D721Med (cell line): ENCODE measurements around the gene CRB3.

Source experiments
- DNase-seq: peaks from one replicate; pipeline ENCODE4 v3.0.0; 2011; ENCODE audit warnings: low spot score; ENCODE audit not compliant: insufficient read length
- FAIRE-seq: peaks from 2 replicates; lab custom pipeline; 2011; peaks lifted over from hg19 to GRCh38; lab: Jason Lieb, UNC
- CTCF ChIP-seq: IDR thresholded peaks from 2 replicates; pipeline ENCODE4 v1.5.1; 2012; ENCODE audit warnings: mild to moderate bottlenecking, control low read depth; ENCODE audit not compliant: insufficient read depth; ENCODE audit errors: missing control alignments

Gene CRB3

GRCh38 chr19:6478815-6479214 is 14.7 kb downstream of the CRB3 start:
- no peak for TF ChIP-seq CTCF
- no peak for DNase-seq
- no peak for FAIRE-seq

- no peak for FAIRE-seq
- TF ChIP-seq CTCF = no peak
Measured at GRCh38 chr19:6479836-6480398, 15.8 kb downstream of the CRB3 start.

GRCh38 chr19:6480848-6481415 is 16.9 kb downstream of the CRB3 start:
- FAIRE-seq = no peak
- no peak for DNase-seq
- no peak for TF ChIP-seq CTCF

More at GRCh38 chr19:6479836-6480398, 15.8 kb downstream of the CRB3 start:
- no peak for DNase-seq

GRCh38 chr19:6481541-6482342 is 17.7 kb downstream of the CRB3 start, which contains the start of gene DENND1C:
Gene DENND1C, minus strand, starts transcription at chr19:6481787. Its CDS starts 92 bp downstream, at chr19:6481695.
- peak; percentile 35 for TF ChIP-seq CTCF
- FAIRE-seq = no peak
- no peak for DNase-seq

GRCh38 chr19:6482343-6482686 is 18.2 kb downstream of the CRB3 start:
- DNase-seq = no peak
- TF ChIP-seq CTCF = no peak

GRCh38 chr19:6483235-6483634 is 19.2 kb downstream of the CRB3 start:
- TF ChIP-seq CTCF = no peak
- FAIRE-seq (no peak), DNase-seq (no peak)

More at GRCh38 chr19:6482343-6482686, 18.2 kb downstream of the CRB3 start:
- no peak for FAIRE-seq
